Ascending aorta (tissue), 2 donors: Measurements from ENCODE around the gene BMAL1. TPM values are rescaled to one million over a fixed set of nuclear protein-coding genes. Genes with fewer than 3 reads are reported as not detected.
A peak's percentile ranks its signal among the peaks of the same experiment; 100 is the strongest.

Experiments
- DNase-seq, 2 donors: peaks; one replicate each; pipeline ENCODE4 v3.0.0-alpha.2; 2019; ENCODE audit warnings: low spot score in 2 of 2
- H3K27ac ChIP-seq, 2 donors: fragments of 200-600 bp; sonication (generic); one replicate each; pipeline ENCODE4 v1.5.1; 2016 to 2017; ENCODE audit warnings: mild to moderate bottlenecking in 1 of 2
- H3K27me3 ChIP-seq: fragments of 200-600 bp; sonication (generic); one replicate; pipeline ENCODE4 v1.5.1; 2017
- H3K36me3 ChIP-seq, 2 donors: fragments of 200-600 bp; sonication (generic); one replicate each; pipeline ENCODE4 v1.5.1; 2016
- H3K4me1 ChIP-seq, 2 donors: fragments of 200-600 bp; sonication (generic); one replicate each; pipeline ENCODE4 v1.5.1; 2016 to 2017; ENCODE audit warnings: mild to moderate bottlenecking in 1 of 2
- H3K4me3 ChIP-seq, 2 donors: fragments of 200-600 bp; sonication (generic); one replicate each; pipeline ENCODE4 v1.5.1; 2016 to 2017; ENCODE audit warnings: mild to moderate bottlenecking in 1 of 2
- H3K9me3 ChIP-seq, 2 donors: fragments of 200-600 bp; sonication (generic); one replicate each; pipeline ENCODE4 v1.5.1; 2016
- intact Hi-C: fragments of 100-400 bp; cut with DNase I; formaldehyde crosslinking; loops from one replicate; pipeline ENCODE4 v1.15.1; 2023
- total RNA-seq: library from RNA; depleted of rRNA; stranded (reverse); fragments of >200 nt; gene quantifications from one replicate; pipeline ENCODE4 v1.1.0, GENCODE V29; 2016
- TF ChIP-seq, protein P1 (sequence below), 3 experiments: fragments of 200-600 bp in 2 of 3; fragments of 450-650 bp in 1 of 3; sonication (generic) in 2 of 3; IDR thresholded peaks; one replicate each; pipeline ENCODE4 v1.5.1; 2016 to 2019; ENCODE audit warnings: antibody characterized with exemption in 3 of 3, mild to moderate bottlenecking in 1 of 3, moderate library complexity in 1 of 3

The BMAL1 gene
- total RNA-seq, 1 donor from 2014 or later, result 15.9 TPM

GRCh38 chr11:13354335-13354734, 76.7 kb downstream of the BMAL1 start:
- intact Hi-C loops, result no loop called here

DNA sequence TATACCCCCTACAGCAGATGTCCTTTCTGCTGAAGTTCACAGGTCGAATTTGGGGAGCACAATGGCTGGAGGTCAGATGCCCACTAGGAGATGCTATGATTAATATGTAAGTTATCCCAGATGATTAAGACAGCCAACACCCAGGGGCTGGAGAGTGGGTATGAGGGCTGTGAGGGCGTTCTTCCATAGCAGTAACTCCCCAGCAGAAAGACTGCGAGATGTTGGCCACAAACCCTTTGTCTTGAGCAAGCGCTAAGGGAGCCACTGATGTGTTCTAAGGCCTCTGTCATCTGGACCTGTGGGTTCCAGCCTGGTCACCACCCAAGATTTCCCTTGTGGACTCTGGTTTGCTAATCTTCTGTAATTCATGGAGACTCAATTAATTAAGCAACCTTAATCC, 77.6 kb downstream of the BMAL1 start:
- intact Hi-C loops, result no loop called here

More at GRCh38 chr11:13354335-13354734, 76.7 kb downstream of the BMAL1 start:
- no peak overlapping the region for H3K27ac ChIP-seq
- peaks cover 20 to 54% of the 10 kb centered on the region in 2 donors for H3K36me3 ChIP-seq
- no peaks in the 10 kb centered on the region for H3K9me3 ChIP-seq
- TF ChIP-seq, protein P1, sequence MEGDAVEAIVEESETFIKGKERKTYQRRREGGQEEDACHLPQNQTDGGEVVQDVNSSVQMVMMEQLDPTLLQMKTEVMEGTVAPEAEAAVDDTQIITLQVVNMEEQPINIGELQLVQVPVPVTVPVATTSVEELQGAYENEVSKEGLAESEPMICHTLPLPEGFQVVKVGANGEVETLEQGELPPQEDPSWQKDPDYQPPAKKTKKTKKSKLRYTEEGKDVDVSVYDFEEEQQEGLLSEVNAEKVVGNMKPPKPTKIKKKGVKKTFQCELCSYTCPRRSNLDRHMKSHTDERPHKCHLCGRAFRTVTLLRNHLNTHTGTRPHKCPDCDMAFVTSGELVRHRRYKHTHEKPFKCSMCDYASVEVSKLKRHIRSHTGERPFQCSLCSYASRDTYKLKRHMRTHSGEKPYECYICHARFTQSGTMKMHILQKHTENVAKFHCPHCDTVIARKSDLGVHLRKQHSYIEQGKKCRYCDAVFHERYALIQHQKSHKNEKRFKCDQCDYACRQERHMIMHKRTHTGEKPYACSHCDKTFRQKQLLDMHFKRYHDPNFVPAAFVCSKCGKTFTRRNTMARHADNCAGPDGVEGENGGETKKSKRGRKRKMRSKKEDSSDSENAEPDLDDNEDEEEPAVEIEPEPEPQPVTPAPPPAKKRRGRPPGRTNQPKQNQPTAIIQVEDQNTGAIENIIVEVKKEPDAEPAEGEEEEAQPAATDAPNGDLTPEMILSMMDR (IDR thresholded peaks at IDR 0.05), result peak in 1 of 3 experiments; percentile 6
- no peak overlapping the region for H3K4me3 ChIP-seq
- H3K4me1 ChIP-seq, result no peaks in the 10 kb centered on the region
- DNase-seq, result no peak
- H3K27me3 ChIP-seq, result no peaks in the 10 kb centered on the region

DNA sequence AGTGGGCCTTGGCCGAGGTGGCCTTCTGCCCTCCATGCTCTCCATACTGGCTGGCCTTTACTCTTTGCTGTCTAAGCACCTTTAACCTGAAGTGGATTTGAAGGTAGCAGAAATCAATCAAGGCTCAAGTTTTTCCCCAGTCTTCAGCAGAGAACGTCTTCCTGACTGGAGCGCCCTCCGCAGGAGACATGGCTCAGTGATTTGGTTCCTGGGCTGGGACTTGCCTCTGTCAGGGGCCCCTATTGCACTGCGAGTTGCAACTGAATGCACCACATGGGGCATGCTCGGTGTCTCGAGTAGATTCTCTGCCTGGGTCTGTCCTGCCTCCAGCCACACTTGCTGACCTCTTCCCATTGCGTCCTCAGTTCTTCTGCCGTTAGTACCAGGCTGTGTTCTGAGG, 79.6 kb downstream of the BMAL1 start:
- no peak overlapping the region for H3K27ac ChIP-seq
- no peaks in the 10 kb centered on the region for H3K4me1 ChIP-seq
- no peak overlapping the region for H3K4me3 ChIP-seq
- intact Hi-C loops, result no loop called here
- H3K27me3 ChIP-seq, result no peaks in the 10 kb centered on the region
- DNase-seq, result no peak
- TF ChIP-seq, protein P1 (IDR thresholded peaks at IDR 0.05), result no peak
- no peaks in the 10 kb centered on the region for H3K9me3 ChIP-seq
- H3K36me3 ChIP-seq, result peaks cover 40 to 74% of the 10 kb centered on the region in 2 donors

More for the DNA sequence above, 77.6 kb downstream of the BMAL1 start:
- H3K27ac ChIP-seq, result no peak overlapping the region
- H3K27me3 ChIP-seq, result no peaks in the 10 kb centered on the region
- peaks cover 22 to 61% of the 10 kb centered on the region in 2 donors for H3K36me3 ChIP-seq
- no peak for DNase-seq
- H3K9me3 ChIP-seq, result no peaks in the 10 kb centered on the region
- TF ChIP-seq, protein P1 (IDR thresholded peaks at IDR 0.05), result no peak
- H3K4me3 ChIP-seq, result no peak overlapping the region
- no peaks in the 10 kb centered on the region for H3K4me1 ChIP-seq

- intact Hi-C loops, result no loop called here
- DNase-seq, result no peak
- TF ChIP-seq, protein P1 (IDR thresholded peaks at IDR 0.05), result no peak
- peaks cover 46 to 87% of the 10 kb centered on the region in 2 donors for H3K36me3 ChIP-seq
- no peak overlapping the region for H3K4me3 ChIP-seq
- no peak overlapping the region for H3K27ac ChIP-seq
- H3K9me3 ChIP-seq, result no peaks in the 10 kb centered on the region
- H3K27me3 ChIP-seq, result no peaks in the 10 kb centered on the region
- no peaks in the 10 kb centered on the region for H3K4me1 ChIP-seq
These were observed 81.1 kb downstream of the BMAL1 start for GRCh38 chr11:13358596-13359270.

DNA sequence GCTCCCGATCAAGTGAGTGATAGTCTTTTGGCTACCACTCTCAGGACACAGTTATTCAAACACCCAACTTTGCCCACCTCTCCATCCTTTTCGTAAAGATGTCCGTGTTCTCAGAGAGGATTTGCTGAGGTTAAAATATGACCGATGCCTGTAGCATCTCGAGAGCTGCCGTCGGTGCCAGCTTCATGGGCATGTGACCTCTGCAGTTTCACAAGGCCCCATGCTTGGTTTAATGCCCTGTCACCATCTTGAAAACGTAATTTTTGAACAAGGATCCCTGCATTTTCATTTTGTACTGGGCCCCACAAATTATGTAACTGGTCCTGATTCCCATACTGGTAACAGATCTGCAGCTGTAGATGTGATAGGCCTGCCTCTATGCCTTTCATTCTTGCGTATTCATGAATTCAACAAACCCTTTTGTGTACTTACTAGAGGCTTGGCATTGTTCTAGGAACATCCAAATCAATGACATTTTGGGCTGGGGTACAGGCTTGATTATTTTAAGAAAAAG, 85.1 kb downstream of the BMAL1 start:
- intact Hi-C loops, result no loop called here

More for the DNA sequence above, 85.1 kb downstream of the BMAL1 start:
- Histone ChIP-seq H3K27me3 (no peaks in the 10 kb centered on the region), H3K9me3 (no peaks in the 10 kb centered on the region), H3K36me3 (peaks cover 58 to 88% of the 10 kb centered on the region in 2 donors), H3K27ac (no peak overlapping the region), H3K4me3 (no peak overlapping the region), H3K4me1 (no peaks in the 10 kb centered on the region)
- no peak for DNase-seq
- TF ChIP-seq, protein P1 (IDR thresholded peaks at IDR 0.05), result no peak
